ENCODE results near the gene C3orf18.

- TF ChIP-seq POLR2A (IDR thresholded peaks at IDR 0.05), result no peak
- TF ChIP-seq, protein P1, sequence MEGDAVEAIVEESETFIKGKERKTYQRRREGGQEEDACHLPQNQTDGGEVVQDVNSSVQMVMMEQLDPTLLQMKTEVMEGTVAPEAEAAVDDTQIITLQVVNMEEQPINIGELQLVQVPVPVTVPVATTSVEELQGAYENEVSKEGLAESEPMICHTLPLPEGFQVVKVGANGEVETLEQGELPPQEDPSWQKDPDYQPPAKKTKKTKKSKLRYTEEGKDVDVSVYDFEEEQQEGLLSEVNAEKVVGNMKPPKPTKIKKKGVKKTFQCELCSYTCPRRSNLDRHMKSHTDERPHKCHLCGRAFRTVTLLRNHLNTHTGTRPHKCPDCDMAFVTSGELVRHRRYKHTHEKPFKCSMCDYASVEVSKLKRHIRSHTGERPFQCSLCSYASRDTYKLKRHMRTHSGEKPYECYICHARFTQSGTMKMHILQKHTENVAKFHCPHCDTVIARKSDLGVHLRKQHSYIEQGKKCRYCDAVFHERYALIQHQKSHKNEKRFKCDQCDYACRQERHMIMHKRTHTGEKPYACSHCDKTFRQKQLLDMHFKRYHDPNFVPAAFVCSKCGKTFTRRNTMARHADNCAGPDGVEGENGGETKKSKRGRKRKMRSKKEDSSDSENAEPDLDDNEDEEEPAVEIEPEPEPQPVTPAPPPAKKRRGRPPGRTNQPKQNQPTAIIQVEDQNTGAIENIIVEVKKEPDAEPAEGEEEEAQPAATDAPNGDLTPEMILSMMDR (IDR thresholded peaks at IDR 0.05), result no peak
Measured at GRCh38 chr3:50572801-50573371, 5.3 kb upstream of the C3orf18 start.

Measured in adrenal gland (tissue), 5 donors.